ENCODE data around the gene PDE5A. TPM values are rescaled to one million over a fixed set of nuclear protein-coding genes. Genes with fewer than 3 reads are reported as not detected.

The PDE5A gene
- total RNA-seq (2022; extraction: Qiagen RNA extraction), result 0.13 to 0.67 TPM (median 0.32 TPM) in 5 replicates

GRCh38 chr4:119628281-119629141 lies at the start of gene PDE5A:
Gene PDE5A, minus strand, starts transcription at chr4:119628804. Its CDS starts 133 bp downstream, at chr4:119628671.

Data from A549 treated with Mapracorat at 1 μM for 4 hours (cell line).